NCI-H460 (cell line): ENCODE results near the gene RERE. TPM values are rescaled to one million over a fixed set of nuclear protein-coding genes. Genes with fewer than 3 reads are reported as not detected.
"Not testable (repeated sequence)": the region's sequence is repeated elsewhere in the genome, so short reads cannot be mapped to it uniquely, and the experiment has no call there.

ENCODE experiments used
- DNase-seq: peaks from one replicate; pipeline ENCODE4 v3.0.0-alpha.2; 2016; ENCODE audit warnings: low read depth; ENCODE audit errors: extremely low read depth
- total RNA-seq: library from RNA; depleted of rRNA; stranded (reverse); fragments of >200 nt; shearing (Covaris generic); gene quantifications from 2 replicates; pipeline ENCODE4 v1.2.3, GENCODE V29; 2014

Gene RERE
- total RNA-seq, 1 experiment from 2014 or later = 7.7 TPM

DNA sequence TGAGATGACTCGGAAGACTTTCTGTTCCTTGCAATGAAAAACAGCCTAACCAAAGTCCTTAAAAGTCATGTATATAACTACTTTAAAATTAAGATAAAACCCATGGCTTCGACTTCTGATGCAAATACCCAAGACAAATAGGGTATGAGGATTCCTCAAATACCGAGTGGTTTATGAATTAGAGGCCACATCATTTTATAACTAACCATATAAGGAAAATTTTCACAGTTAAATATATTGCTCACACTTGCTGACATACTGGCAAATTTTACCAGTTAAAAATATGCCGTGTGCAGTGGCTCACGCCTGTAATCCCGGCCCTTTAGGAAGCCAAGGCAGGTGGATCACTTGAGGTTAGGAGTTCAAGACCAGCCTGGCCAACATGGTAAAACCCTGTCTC lies 5.4 kb downstream of the RERE start:
- no peak for DNase-seq

DNA sequence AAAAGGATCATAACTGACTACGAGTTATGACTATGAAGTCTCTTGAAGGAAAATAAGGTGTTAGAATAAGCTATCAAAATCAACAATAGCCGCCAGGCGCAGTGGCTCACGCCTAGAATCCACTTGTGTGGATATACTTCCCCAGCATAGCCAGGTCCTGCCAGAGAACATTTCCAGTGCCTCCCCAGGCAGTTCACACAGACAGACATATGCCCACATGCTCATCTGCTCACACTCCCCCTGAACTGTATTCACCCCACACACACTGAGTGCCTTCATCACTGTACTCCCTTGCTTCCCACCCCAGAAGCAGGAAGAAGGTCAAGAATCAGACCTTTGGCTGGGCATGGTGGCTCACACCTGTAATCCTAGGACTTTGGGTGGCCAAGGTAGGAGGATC lies 6.5 kb downstream of the RERE start:
- no peak for DNase-seq

GRCh38 chr1:8809342-8809736 lies 8.1 kb downstream of the RERE start:
- no peak for DNase-seq

DNA sequence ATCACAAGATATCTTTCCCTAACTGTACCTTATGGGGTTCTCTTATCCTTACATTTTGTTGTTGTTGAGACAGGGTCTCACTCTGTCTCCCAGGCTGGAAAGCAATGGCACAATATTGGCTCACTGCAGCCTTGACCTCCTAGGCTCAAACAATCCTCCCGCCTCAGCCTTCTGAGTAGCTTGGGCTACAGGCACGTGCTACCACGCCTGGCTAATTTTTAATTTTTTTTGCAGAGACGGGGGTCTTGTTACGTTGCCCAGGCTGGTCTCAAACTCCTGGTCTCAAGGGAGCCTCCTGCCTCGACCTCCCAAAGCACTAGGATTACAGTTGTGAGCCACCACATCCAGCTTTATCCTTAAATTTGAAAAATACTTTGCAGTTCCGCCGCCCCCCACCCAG lies 10.4 kb downstream of the RERE start:
- DNase-seq = no peak

GRCh38 chr1:8800416-8800815 lies 17.0 kb downstream of the RERE start:
- no peak for DNase-seq

DNA sequence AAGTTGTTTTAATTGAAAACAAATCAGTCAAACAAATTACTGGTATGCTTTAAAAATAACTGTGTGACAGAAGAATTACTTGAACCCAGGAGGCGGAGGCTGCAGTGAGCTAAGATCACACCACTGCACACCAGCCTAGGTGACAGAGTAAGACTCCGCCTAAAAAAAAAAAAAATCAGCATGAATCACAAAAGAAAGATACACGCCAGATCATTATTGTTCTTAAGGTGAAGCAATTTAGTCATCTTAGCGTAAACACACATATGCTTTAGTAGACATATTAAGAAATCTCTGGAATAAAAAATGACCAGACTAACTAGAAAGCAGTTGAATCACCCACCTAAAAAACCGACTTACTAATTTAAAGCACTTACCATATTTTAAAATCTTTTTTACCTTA lies 20.2 kb downstream of the RERE start:
- DNase-seq = no peak

- no peak for DNase-seq
These were observed 20.6 kb downstream of the RERE start for GRCh38 chr1:8796812-8797211.

GRCh38 chr1:8794605-8795004 lies 22.8 kb downstream of the RERE start:
- DNase-seq = no peak

DNA sequence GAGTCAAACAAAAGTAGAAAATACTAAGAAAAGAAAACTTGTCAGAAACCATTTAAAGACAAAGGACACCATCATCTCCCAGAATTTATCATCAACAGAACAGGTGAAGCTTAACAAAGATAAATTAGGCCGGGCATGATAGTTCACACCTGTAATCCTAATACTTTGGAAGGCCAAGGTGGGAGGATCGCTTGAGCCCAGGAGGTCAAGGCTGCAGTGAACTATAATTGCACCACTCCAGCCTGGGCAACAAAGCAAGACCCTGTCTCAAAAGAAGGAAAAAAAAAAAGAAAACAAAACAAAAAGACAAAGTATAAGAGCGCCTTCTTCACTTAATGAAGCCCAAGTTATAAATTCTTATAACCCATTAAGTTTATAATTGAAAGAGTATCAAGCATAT lies 25.6 kb downstream of the RERE start:
- DNase-seq = no peak

GRCh38 chr1:8790987-8791386 lies 26.5 kb downstream of the RERE start:
- DNase-seq = no peak

DNA sequence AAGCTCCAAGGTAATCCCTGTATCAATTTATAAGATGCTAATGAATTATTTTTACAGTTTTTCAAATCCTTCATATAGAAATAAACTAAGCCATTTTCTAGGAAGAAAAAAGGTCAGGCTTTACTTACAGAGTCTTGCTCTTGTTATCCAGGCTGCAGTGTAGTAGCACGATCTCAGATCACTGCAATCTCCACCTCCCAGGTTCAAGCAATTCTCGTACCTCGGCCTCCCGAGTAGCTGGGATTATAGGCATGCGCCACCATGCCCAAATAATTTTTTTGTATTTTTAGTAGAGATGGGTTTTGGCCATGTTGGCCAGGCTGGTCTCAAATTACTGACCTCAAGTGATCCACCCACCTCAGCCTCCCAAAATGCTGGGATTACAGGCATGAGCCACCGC lies 27.0 kb downstream of the RERE start:
- no peak for DNase-seq

DNA sequence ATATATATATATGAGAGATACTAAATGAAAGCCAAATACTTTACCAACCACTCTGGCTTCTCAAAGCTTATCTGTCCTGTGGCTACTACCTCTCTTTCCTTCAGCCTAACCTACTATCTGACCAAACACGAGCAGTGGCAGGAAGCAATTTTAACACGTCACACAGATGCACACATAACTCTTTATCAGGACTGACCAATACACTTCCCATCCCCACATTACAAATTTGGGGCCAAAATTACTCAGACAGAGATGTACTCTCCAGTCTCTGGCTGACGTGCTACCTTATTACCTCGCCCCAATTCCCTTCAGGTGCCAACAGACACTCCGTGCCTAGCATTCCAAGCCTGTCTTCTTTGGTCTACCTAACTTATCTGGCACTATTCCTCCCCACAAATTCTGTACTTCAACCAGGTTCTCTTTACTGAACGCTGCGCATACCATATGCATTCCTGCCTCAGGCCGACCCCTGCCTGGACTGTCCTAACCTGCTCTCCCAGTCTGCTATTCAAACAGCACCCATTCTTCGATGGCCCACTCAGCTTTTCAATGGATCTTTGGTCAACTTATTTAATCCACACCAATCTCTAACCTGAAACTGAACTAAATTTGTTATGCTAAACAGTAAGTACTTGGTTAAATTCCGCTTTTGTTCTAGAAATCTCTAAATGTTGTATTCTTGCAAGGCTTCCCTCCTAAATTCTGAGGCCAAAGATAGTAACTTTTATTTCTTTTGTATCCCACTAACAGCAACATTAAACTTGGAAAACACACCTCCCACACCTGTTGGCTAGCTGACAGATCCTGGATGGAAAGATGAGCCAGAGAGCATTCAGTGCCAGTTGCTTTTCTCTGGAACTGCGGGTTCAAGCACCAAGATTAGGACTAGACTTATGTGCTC lies 27.9 kb downstream of the RERE start:
- no peak for DNase-seq

GRCh38 chr1:8787218-8787617 lies 30.2 kb downstream of the RERE start:
- DNase-seq = no peak

- DNase-seq = not testable (repeated sequence)
These were observed 31.2 kb downstream of the RERE start for GRCh38 chr1:8786204-8786603.

DNA sequence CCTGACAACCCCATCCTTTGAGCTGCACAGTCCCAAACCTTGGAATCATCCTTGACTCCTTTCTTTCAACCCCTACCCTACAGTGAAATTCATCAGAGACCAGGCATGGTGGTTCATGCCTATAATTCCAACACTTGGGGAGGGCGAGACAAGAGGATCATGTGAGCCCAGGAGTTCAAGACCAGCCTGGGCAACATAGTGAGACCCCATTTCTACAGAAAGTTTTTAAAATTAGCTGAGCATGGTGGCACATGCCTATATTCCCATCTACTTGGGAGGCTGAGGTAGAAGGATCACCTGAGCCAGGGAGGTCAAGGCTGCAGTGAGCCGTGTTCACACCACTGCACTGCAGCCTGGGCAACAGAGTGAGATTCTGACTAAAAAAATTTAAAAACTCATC lies 34.5 kb downstream of the RERE start:
- no peak for DNase-seq

DNA sequence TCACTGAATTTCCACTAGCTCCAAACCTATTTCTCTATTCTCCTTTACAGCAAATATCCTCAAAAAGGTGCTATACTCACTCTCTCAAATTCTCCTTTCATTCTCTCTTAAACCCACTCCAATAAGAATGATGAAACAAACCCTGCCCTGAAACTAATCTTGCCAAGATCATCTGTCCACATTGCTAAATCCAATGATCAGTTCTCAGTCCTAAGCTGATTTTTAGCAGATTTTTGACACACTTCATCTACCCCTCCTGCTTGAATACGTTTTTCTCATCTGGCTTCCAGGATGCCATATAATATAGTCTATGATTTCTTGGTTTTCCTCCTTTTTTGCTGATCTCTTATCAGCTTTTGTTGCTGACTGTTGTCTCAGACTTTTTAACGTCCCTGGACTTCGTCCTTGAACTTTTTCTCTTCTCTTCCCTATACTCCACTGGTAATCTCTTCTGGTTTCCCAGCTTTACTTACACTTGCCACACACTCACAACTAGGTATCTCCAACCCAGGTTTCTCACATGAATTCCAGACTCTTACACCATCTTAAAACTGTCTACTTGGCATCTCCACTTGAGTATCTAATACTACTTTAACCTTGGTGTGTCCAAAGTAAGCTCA lies 35.3 kb downstream of the RERE start:
- DNase-seq = no peak

GRCh38 chr1:8780405-8780804 lies 37.0 kb downstream of the RERE start:
- no peak for DNase-seq

DNA sequence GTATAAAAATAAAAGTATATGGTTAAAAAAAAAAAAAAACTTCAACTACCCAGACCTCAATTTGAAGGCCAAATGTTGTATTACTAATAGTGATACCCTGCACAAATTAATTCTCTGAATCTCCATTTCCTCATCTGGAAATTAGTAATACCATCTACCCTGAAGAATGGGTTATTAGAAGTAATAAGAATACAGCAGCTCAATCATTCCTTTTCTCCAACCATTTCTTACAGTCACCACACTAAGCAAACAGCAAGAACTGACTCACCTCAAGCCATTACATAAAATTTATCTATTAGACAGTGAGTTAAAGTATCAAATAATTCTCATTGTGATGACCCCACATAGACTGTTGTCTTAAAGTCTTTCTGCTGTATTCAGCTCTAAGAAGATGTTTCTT lies 39.6 kb downstream of the RERE start:
- DNase-seq = no peak

GRCh38 chr1:8776104-8776503 lies 41.3 kb downstream of the RERE start:
- no peak for DNase-seq

DNA sequence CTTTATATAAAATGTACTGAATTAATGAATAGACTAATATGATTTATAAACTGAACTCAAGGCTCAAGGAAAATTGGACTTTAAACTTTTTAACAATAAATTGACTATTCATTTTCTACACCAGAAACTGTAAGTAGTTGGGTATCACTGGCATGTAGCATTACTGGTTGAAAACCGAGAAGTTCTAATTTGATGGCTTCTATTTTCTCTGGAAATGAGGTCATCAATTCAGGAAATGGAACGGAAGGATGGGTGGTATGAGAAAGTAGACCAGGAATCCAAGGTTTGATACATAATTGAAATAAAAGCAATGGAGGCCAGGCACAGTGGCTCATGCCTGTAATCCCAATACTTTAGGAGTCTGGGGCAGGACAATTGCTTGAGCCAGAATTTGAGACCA lies 50.4 kb downstream of the RERE start:
- no peak for DNase-seq

DNA sequence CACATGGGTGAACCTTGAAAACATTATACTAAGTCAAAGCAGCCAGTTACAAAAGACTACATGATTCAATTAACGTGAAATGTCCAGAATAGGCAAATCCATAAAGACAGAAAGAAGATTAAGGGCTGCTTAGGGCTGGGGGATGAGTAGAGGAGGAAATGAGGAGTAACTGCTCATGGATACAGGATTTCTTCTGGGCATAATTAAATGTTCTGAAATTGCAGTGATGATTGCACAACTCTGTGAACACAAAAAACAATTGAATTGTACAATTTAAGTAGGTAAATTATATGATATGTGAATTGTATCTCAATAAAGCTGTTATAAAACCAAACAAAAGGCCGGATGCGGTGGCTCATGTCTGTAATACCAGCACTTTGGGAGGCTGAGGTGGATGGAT lies 52.2 kb downstream of the RERE start:
- DNase-seq = no peak

- no peak for DNase-seq
These were observed 53.0 kb downstream of the RERE start for GRCh38 chr1:8764293-8764937.
